Measurements from ENCODE around the gene ETDC.

GRCh38 chrX:135295238-135295943 is 13.9 kb upstream of the ETDC start:
- no peak for TF ChIP-seq POLR2AphosphoS5 (IDR thresholded peaks at IDR 0.05)
- no peak for TF ChIP-seq CTCF (IDR thresholded peaks at IDR 0.05)
- no peak for TF ChIP-seq POLR2A (IDR thresholded peaks at IDR 0.05)

Data from prostate gland (tissue), 2 donors.